ENCODE measurements around the gene SEM1. TPM values are rescaled to one million over a fixed set of nuclear protein-coding genes. Genes with fewer than 3 reads are reported as not detected.

The SEM1 gene
- total and polyA plus RNA-seq, 2 of the 4 experiments (the other 2 are of a cell fraction): 17.2 to 38.0 TPM

DNA sequence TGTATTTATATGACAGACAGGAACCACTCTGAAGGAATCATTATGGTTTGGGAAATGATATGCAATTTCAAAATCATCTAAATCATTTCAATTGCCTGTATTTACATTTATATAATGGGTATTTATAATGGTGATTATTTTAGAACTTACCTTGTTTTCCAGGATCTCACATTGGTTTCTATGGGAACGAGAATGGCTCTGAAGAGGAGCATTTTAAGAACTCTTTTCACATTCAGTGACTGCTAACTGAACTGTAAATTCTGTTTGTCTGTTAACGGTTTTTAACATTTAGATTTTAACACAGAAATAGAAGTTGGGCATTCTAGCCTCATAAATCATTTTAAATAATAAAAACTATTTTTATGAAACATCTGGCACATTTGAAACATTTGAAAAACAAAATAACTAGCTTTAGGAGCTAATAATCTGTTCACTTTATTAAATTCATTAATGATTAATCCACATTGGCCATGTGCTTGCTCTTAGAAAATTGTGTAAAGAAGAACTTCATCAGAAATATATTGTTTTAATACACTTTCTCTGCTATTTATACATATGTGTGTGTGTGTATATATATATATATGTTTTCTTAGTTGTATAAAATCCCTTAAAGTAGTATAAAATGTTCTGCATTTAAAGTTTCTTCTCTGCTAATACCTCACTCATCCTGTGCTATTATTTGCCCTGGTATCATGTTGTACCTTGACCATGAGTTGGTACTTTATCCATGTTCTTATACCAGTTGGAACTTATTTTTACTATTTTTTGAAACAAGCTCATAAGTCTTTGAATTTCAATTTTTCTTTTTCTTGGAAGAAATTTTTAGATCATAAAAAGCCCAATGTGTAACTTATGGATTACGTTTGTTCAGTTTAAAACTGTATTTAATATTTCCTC is 8.7 kb upstream of the SEM1 start (continued):
- TF ChIP-seq RFX5 (IDR thresholded peaks at IDR 0.05; ENCODE audit: low read depth, low read length): no peak

- Histone ChIP-seq H3K4me3 (ENCODE audit: insufficient read depth, low read depth, low read length) (no peak overlapping the region), H3K9me1 (ENCODE audit: insufficient read depth, low read length) (no peaks in the 10 kb centered on the region), H2AFZ (replicated peaks; ENCODE audit: low read length, poor library complexity) (no peak overlapping the region), H4K5ac (ENCODE audit: low read depth, low read length) (no peak overlapping the region), H3K18ac (ENCODE audit: low read depth, low read length) (no peak overlapping the region), H2BK5ac (ENCODE audit: low read depth, low read length, poor library complexity, severe bottlenecking) (no peak overlapping the region), H2AK9ac (replicated peaks; ENCODE audit: low read depth, low read length, poor library complexity) (no peak overlapping the region), H2BK20ac (ENCODE audit: low read depth, low read length) (no peak overlapping the region), H2BK15ac (ENCODE audit: low read depth, low read length) (no peak overlapping the region), H2AK5ac (ENCODE audit: low read depth, low read length) (no peak overlapping the region), H3K9me3 (ENCODE audit: control insufficient read depth, insufficient read depth, low read length) (no peaks in the 10 kb centered on the region), H3K9ac (ENCODE audit: low read depth, low read length) (no peak overlapping the region), H3K23ac (ENCODE audit: low read depth, low read length) (no peak overlapping the region), H3K27me3 (ENCODE audit: control insufficient read depth, insufficient read depth, low read length) (no peaks in the 10 kb centered on the region), H3K14ac (replicated peaks; ENCODE audit: low read depth, low read length) (no peak overlapping the region), H3K27ac (ENCODE audit: insufficient read depth, low read length) (no peak overlapping the region), H3K4me1 (ENCODE audit: control insufficient read depth, insufficient read depth, low read length) (peaks cover 1% of the 10 kb centered on the region; the same call in 1 of the 2 replicates), H4K8ac (ENCODE audit: low read depth in 2 of 2, low read length in 2 of 2) (no peak overlapping the region), H3K56ac (ENCODE audit: extremely low read depth, insufficient read depth, low read length) (no peak overlapping the region), H3K36me3 (ENCODE audit: control insufficient read depth, insufficient read depth, low read length) (no peaks in the 10 kb centered on the region), H3K4ac (ENCODE audit: low read depth, low read length) (no peak overlapping the region), H4K20me1 (ENCODE audit: insufficient read depth, low read length) (no peaks in the 10 kb centered on the region; the same call in 1 of the 2 replicates), H3K79me1 (ENCODE audit: low read depth in 1 of 2, low read length in 2 of 2) (peaks cover 6 to 13% of the 10 kb centered on the region in 2 experiments; a peak in 2 of 4 replicates), H2BK120ac (ENCODE audit: low read depth, low read length) (no peak overlapping the region), H4K91ac (ENCODE audit: insufficient read depth, low read depth, low read length) (no peak overlapping the region), H3K4me2 (ENCODE audit: low read depth, low read length) (no peak overlapping the region)
- DNase-seq: no peak
- intact Hi-C loops (cut with micrococcal nuclease) (no loop called here), dilution Hi-C loops (cut with HindIII; ENCODE audit: low sequenced_read_pairs, unreplicated experiment) (no loop called here), in situ Hi-C loops (cut with MboI; ENCODE audit: low sequenced_read_pairs) (no loop called here)
- POLR2A ChIA-PET (ENCODE audit: unreplicated experiment): no interaction called here
- BruUV-seq (replicated peaks): no TSS peak
- CTCF ChIA-PET: no interaction called here
- no CpG with 5 or more reads among the region's 3 CpGs for WGBS, 2 experiments (ENCODE audit: extremely low coverage in 2 of 2, insufficient read length in 1 of 2)
- ATAC-seq (ENCODE audit: low read depth): no peak
- TF ChIP-seq CHD1 (IDR thresholded peaks at IDR 0.05; ENCODE audit: low read depth, low read length): no peak
- no peak for TF ChIP-seq MAFK (IDR thresholded peaks at IDR 0.05; ENCODE audit: low read depth, low read length)
- no peak for TF ChIP-seq BHLHE40 (IDR thresholded peaks at IDR 0.05; ENCODE audit: low read depth, low read length)
- TF ChIP-seq POLR2A (IDR thresholded peaks at IDR 0.05; ENCODE audit: low read depth, low read length): no peak
- TF ChIP-seq RAD21 (IDR thresholded peaks at IDR 0.05; ENCODE audit: low read length): no peak
- TF ChIP-seq CTCF (conservative IDR thresholded peaks at IDR 0.05; ENCODE audit: low read depth, low read length): no peak
- no peak for TF ChIP-seq RFX5 (IDR thresholded peaks at IDR 0.05; ENCODE audit: low read depth, low read length)
- TF ChIP-seq MXI1 (IDR thresholded peaks at IDR 0.05; ENCODE audit: borderline replicate concordance, low read depth, low read length): no peak
- TF ChIP-seq, protein P1, sequence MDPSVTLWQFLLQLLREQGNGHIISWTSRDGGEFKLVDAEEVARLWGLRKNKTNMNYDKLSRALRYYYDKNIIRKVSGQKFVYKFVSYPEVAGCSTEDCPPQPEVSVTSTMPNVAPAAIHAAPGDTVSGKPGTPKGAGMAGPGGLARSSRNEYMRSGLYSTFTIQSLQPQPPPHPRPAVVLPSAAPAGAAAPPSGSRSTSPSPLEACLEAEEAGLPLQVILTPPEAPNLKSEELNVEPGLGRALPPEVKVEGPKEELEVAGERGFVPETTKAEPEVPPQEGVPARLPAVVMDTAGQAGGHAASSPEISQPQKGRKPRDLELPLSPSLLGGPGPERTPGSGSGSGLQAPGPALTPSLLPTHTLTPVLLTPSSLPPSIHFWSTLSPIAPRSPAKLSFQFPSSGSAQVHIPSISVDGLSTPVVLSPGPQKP (IDR thresholded peaks at IDR 0.05; ENCODE audit: borderline replicate concordance, low read depth, low read length): no peak
- TF ChIP-seq MAZ (IDR thresholded peaks at IDR 0.05; ENCODE audit: borderline replicate concordance, low read depth, low read length): no peak
- TF ChIP-seq NFE2L2 (IDR thresholded peaks at IDR 0.05; ENCODE audit: low read depth, low read length): no peak
- no peak for TF ChIP-seq CEBPB (IDR thresholded peaks at IDR 0.05; ENCODE audit: low read depth, low read length)
- TF ChIP-seq SMC3 (IDR thresholded peaks at IDR 0.05; ENCODE audit: low read depth, low read length): no peak
- TF ChIP-seq FOS (IDR thresholded peaks at IDR 0.05; ENCODE audit: low read depth, low read length): no peak
Observed at GRCh38 chr7:96713037-96713436, 3.4 kb upstream of the SEM1 start.
